Astrocyte (in vitro differentiated cells and primary cell): ENCODE results near the gene SLC30A4.

ENCODE experiments used
- CTCF ChIP-seq: IDR thresholded peaks from 2 replicates; pipeline ENCODE4 v1.5.1; 2011; ENCODE audit warnings: low read depth, mild to moderate bottlenecking, inconsistent platforms, low read length, moderate library complexity; ENCODE audit not compliant: insufficient read depth
- EZH2 ChIP-seq: IDR thresholded peaks from 2 replicates; pipeline ENCODE4 v1.6.1; 2012; ENCODE audit warnings: mild to moderate bottlenecking, low read length, inconsistent platforms; ENCODE audit not compliant: insufficient read depth

GRCh38 chr15:45543051-45543450, 20.5 kb upstream of the SLC30A4 start:
- TF ChIP-seq CTCF = no peak
- TF ChIP-seq EZH2 = no peak
